Keratinocyte (primary cell): Measurements from ENCODE around the gene AMIGO1. TPM values are rescaled to one million over a fixed set of nuclear protein-coding genes. Genes with fewer than 3 reads are reported as not detected.

Source experiments
- DNase-seq: peaks from one replicate; pipeline ENCODE4 v3.0.0-alpha.2; 2011; ENCODE audit warnings: low read depth, missing footprints, low spot score
- FAIRE-seq: peaks from 2 replicates; lab custom pipeline; 2011; peaks lifted over from hg19 to GRCh38; lab: Jason Lieb, UNC
- H2AFZ ChIP-seq: 2 replicates; pipeline ENCODE4 v1.6.0; 2012; ENCODE audit warnings: low read length, control low read depth, inconsistent platforms; ENCODE audit not compliant: control insufficient read depth
- H3K27ac ChIP-seq: 2 replicates; pipeline ENCODE4 v1.5.1; 2011; ENCODE audit warnings: low read length; ENCODE audit not compliant: control insufficient read depth, insufficient read depth
- H3K27me3 ChIP-seq: 3 replicates; pipeline ENCODE4 v1.6.0; 2011; ENCODE audit warnings: low read length; ENCODE audit not compliant: control insufficient read depth, insufficient read depth; ENCODE audit errors: extremely low read depth
- H3K36me3 ChIP-seq, 2 experiments: 2 replicates in 1 of 2; 3 replicates in 1 of 2; pipeline ENCODE4 v1.5.1; 2011; ENCODE audit warnings: low read length in 2 of 2, mild to moderate bottlenecking in 1 of 2; ENCODE audit not compliant: control insufficient read depth in 2 of 2, insufficient read depth in 2 of 2; ENCODE audit errors: extremely low read depth in 1 of 2
- H3K4me1 ChIP-seq: 3 replicates; pipeline ENCODE4 v1.5.1; 2011; ENCODE audit warnings: low read length; ENCODE audit not compliant: control insufficient read depth, insufficient read depth; ENCODE audit errors: extremely low read depth
- H3K4me2 ChIP-seq: 3 replicates; pipeline ENCODE4 v1.6.0; 2011; ENCODE audit warnings: low read depth, low read length; ENCODE audit not compliant: control insufficient read depth, insufficient read depth; ENCODE audit errors: extremely low read depth
- H3K4me3 ChIP-seq, 3 experiments: fragments of 200-600 bp in 1 of 3; sonication (generic) in 1 of 3; 2 replicates in 2 of 3; 3 replicates in 1 of 3; pipeline ENCODE4 v1.5.1; 2011 to 2016; ENCODE audit warnings: low read length in 3 of 3, mild to moderate bottlenecking in 3 of 3, control low read depth in 2 of 3, inconsistent platforms in 1 of 3, low read depth in 1 of 3, mixed read lengths in 1 of 3, mixed run types in 1 of 3, moderate library complexity in 1 of 3; ENCODE audit not compliant: control insufficient read depth in 2 of 3, insufficient read depth in 2 of 3; ENCODE audit errors: extremely low read depth in 1 of 3
- H3K79me2 ChIP-seq: 2 replicates; pipeline ENCODE4 v1.6.0; 2012; ENCODE audit warnings: low read length; ENCODE audit not compliant: control insufficient read depth, insufficient read depth
- H3K9ac ChIP-seq: 3 replicates; pipeline ENCODE4 v1.6.0; 2011; ENCODE audit warnings: low read length; ENCODE audit not compliant: control insufficient read depth, insufficient read depth; ENCODE audit errors: extremely low read depth
- H3K9me1 ChIP-seq: 3 replicates; pipeline ENCODE4 v1.6.0; 2011; ENCODE audit warnings: low read length; ENCODE audit not compliant: control insufficient read depth, insufficient read depth; ENCODE audit errors: extremely low read depth
- H3K9me3 ChIP-seq: 2 replicates; pipeline ENCODE4 v1.5.1; 2012; ENCODE audit warnings: low read depth, low read length; ENCODE audit not compliant: control insufficient read depth
- H4K20me1 ChIP-seq: 3 replicates; pipeline ENCODE4 v1.6.0; 2011; ENCODE audit warnings: low read length; ENCODE audit not compliant: control insufficient read depth, insufficient read depth; ENCODE audit errors: extremely low read depth
- CTCF ChIP-seq, 3 experiments: IDR thresholded peaks in 1 of 3; conservative IDR thresholded peaks in 1 of 3; optimal IDR thresholded peaks in 1 of 3; 2 replicates in 2 of 3; 3 replicates in 1 of 3; pipeline versions ENCODE3 to v1.5.1; 2011; ENCODE audit warnings: low read length in 3 of 3, mild to moderate bottlenecking in 3 of 3, moderate library complexity in 2 of 3, control low read depth in 1 of 3, inconsistent platforms in 1 of 3; ENCODE audit not compliant: insufficient read depth in 2 of 3; ENCODE audit errors: extremely low read depth in 1 of 3
- EZH2 ChIP-seq: IDR thresholded peaks from one replicate; pipeline ENCODE4 v1.6.1; 2012; ENCODE audit warnings: inconsistent platforms, mild to moderate bottlenecking, low read length, moderate library complexity
- dilution Hi-C: fragments of 300-500 bp; cut with MboI; formaldehyde crosslinking; loops from one replicate; pipeline ENCODE4 v1.7.0; 2020; ENCODE audit warnings: low sequenced_read_pairs; ENCODE audit not compliant: extremely low pct_ligation_motif_present
- polyA plus RNA-seq, 5 experiments: library from polyadenylated mRNA; depleted of rRNA in 3 of 5; stranded (reverse) in 3 of 5; stranded (forward) in 1 of 5; unstranded in 1 of 5; fragments of >200 nt; gene quantifications; 1 replicate in 1 of 5; 2 replicates in 3 of 5; 3 replicates in 1 of 5; pipeline versions ENCODE4 v1.2.1 to v1.2.3, GENCODE V29; 2011 to 2012; ENCODE audit warnings: missing spikeins in 2 of 5, low read depth in 1 of 5, low replicate concordance in 1 of 5

The AMIGO1 gene
- polyA plus RNA-seq, 1 donor (not counting 4 experiments of a cell fraction or from before 2014, with no cell fraction given) = 0.26 TPM

GRCh38 chr1:109482242-109482641 lies 27.3 kb downstream of the AMIGO1 start:
- no peaks in the 10 kb centered on the region for H4K20me1 ChIP-seq
- DNase-seq = no peak
- H3K4me1 ChIP-seq = peaks cover 11% of the 10 kb centered on the region
- dilution Hi-C loops = no loop called here
- peaks cover 4% of the 10 kb centered on the region for H3K9me1 ChIP-seq
- no peak overlapping the region for H3K27ac ChIP-seq
- TF ChIP-seq EZH2 (no peak), CTCF (optimal IDR thresholded peaks at IDR 0.05 in 1 of 3, IDR thresholded peaks at IDR 0.05 in 1 of 3, conservative IDR thresholded peaks at IDR 0.05 in 1 of 3; ENCODE audit: extremely low read depth in 1 of 3, insufficient read depth in 2 of 3, low read length in 3 of 3) (no peak)
- H3K27me3 ChIP-seq = peaks cover 23% of the 10 kb centered on the region
- H3K9me3 ChIP-seq = no peaks in the 10 kb centered on the region
- no peak for FAIRE-seq
- H3K9ac ChIP-seq = no peak overlapping the region
- peaks cover 0 to 6% of the 10 kb centered on the region in 2 experiments for H3K36me3 ChIP-seq
- H3K4me3 ChIP-seq = no peak overlapping the region
- H3K79me2 ChIP-seq = peaks cover 5% of the 10 kb centered on the region
- no peak overlapping the region for H2AFZ ChIP-seq
- no peak overlapping the region for H3K4me2 ChIP-seq

DNA sequence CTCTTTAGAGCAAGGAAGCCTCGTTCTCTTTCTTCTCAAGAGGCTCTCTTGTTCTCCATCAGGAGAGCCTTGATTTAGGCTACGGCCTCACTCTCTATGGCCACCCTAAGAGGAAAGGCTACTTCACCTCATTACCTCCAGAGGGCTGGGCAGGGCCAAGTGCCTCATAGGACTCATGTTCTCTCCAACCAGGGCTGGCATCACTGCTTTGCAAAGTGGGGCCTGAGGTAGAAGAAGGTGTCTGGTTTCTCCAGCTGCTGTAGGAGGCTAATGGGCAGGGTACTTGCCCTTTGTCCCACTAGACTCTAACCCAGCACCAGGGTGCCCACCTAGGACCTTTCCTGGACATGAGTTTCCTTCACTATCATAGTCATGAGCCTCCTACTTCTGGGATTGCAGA lies 27.9 kb downstream of the AMIGO1 start:
- no peak overlapping the region for H3K27ac ChIP-seq
- peaks cover 0 to 6% of the 10 kb centered on the region in 2 experiments for H3K36me3 ChIP-seq
- H3K9me3 ChIP-seq = no peaks in the 10 kb centered on the region
- DNase-seq (no peak), FAIRE-seq (no peak)
- dilution Hi-C loops = no loop called here
- H4K20me1 ChIP-seq = no peaks in the 10 kb centered on the region
- H2AFZ ChIP-seq = no peak overlapping the region
- H3K4me3 ChIP-seq = no peak overlapping the region
- H3K27me3 ChIP-seq = peaks cover 23% of the 10 kb centered on the region
- H3K9ac ChIP-seq = no peak overlapping the region
- TF ChIP-seq CTCF (optimal IDR thresholded peaks at IDR 0.05 in 1 of 3, IDR thresholded peaks at IDR 0.05 in 1 of 3, conservative IDR thresholded peaks at IDR 0.05 in 1 of 3; ENCODE audit: extremely low read depth in 1 of 3, insufficient read depth in 2 of 3, low read length in 3 of 3) (no peak), EZH2 (no peak)
- peaks cover 11% of the 10 kb centered on the region for H3K4me1 ChIP-seq
- no peak overlapping the region for H3K4me2 ChIP-seq
- peaks cover 5% of the 10 kb centered on the region for H3K79me2 ChIP-seq
- peaks cover 4% of the 10 kb centered on the region for H3K9me1 ChIP-seq
